SU-DHL-6 (cell line): ENCODE data around the gene DISP1.

Experiments
- H2AFZ ChIP-seq: fragments of 200-600 bp; sonication (generic); 2 replicates; pipeline ENCODE4 v1.6.1; 2014; ENCODE audit warnings: low read depth, mild to moderate bottlenecking, moderate library complexity, mixed read lengths, antibody characterized with exemption, low read length; ENCODE audit not compliant: severe bottlenecking
- H3F3A ChIP-seq: fragments of 200-600 bp; shearing (Covaris generic); 2 replicates; pipeline ENCODE4 v1.6.0; 2016; ENCODE audit warnings: antibody characterized with exemption, mild to moderate bottlenecking; ENCODE audit not compliant: insufficient read depth
- H3K27ac ChIP-seq: fragments of 200-600 bp; sonication (generic); 2 replicates; pipeline ENCODE4 v1.5.1; 2016; ENCODE audit warnings: low read depth, mild to moderate bottlenecking, low read length, moderate library complexity, mixed read lengths
- H3K27me3 ChIP-seq: fragments of 200-600 bp; sonication (generic), shearing (Covaris generic); 2 replicates; pipeline ENCODE4 v1.6.0; 2014; ENCODE audit warnings: mild to moderate bottlenecking, low read length
- H3K36me3 ChIP-seq: fragments of 200-600 bp; sonication (generic); 2 replicates; pipeline ENCODE4 v1.6.1; 2014; ENCODE audit warnings: mild to moderate bottlenecking, low read length, mixed read lengths
- H3K4me2 ChIP-seq: fragments of 300-600, 200-600 bp; shearing (Covaris generic), sonication (generic); 2 replicates; pipeline ENCODE4 v1.6.0; 2014; ENCODE audit warnings: low read length, low read depth, mild to moderate bottlenecking; ENCODE audit not compliant: poor library complexity, severe bottlenecking
- H3K4me3 ChIP-seq: fragments of 200-600 bp; sonication (generic); 2 replicates; pipeline ENCODE4 v1.5.1; 2014; ENCODE audit warnings: antibody characterized with exemption, low read length, mild to moderate bottlenecking, mixed read lengths; ENCODE audit not compliant: insufficient read depth, poor library complexity, severe bottlenecking
- H3K79me2 ChIP-seq: fragments of 200-600 bp; sonication (generic); 2 replicates; pipeline ENCODE4 v1.6.1; 2014; ENCODE audit warnings: mild to moderate bottlenecking, low read length, moderate library complexity; ENCODE audit not compliant: insufficient read depth
- H3K9ac ChIP-seq: fragments of 200-600 bp; sonication (generic); 2 replicates; pipeline ENCODE4 v1.7.0; 2014; ENCODE audit warnings: mild to moderate bottlenecking, low read length
- H3K9me2 ChIP-seq: fragments of 200-600 bp; sonication (generic); replicated peaks from 2 replicates; pipeline ENCODE4 v1.6.1; 2014; ENCODE audit warnings: low read length; ENCODE audit not compliant: insufficient read depth
- H3K9me3 ChIP-seq: fragments of 200-600 bp; sonication (generic); 2 replicates; pipeline ENCODE4 v1.6.1; 2014; ENCODE audit warnings: low read length, mixed read lengths; ENCODE audit not compliant: insufficient read depth
- H4K20me1 ChIP-seq: fragments of 200-600 bp; sonication (generic); 2 replicates; pipeline ENCODE4 v1.6.1; 2014; ENCODE audit warnings: low read depth, mild to moderate bottlenecking, antibody characterized with exemption, low read length, moderate library complexity, mixed read lengths
- EZH2phosphoT487 ChIP-seq: fragments of 200-600 bp; sonication (generic), shearing (Covaris generic); conservative IDR thresholded peaks from 2 replicates; pipeline ENCODE4 v1.6.1; 2018; ENCODE audit warnings: mild to moderate bottlenecking, antibody characterized with exemption, low read length, moderate library complexity, mixed read lengths
- TF ChIP-seq, protein P1 (sequence below): fragments of 200-600 bp; sonication (generic); IDR thresholded peaks from one replicate; pipeline ENCODE4 v1.5.1; 2017; ENCODE audit warnings: antibody characterized with exemption, mild to moderate bottlenecking, low read length, moderate library complexity; ENCODE audit not compliant: insufficient read depth, poor library complexity, severe bottlenecking

Gene DISP1

GRCh38 chr1:222784371-222784770 lies 30.5 kb upstream of the DISP1 start:
- Histone ChIP-seq H3K36me3 (no peaks in the 10 kb centered on the region), H3K27ac (no peak overlapping the region), H3F3A (no peaks in the 10 kb centered on the region), H3K27me3 (no peaks in the 10 kb centered on the region), H3K9me2 (no peaks in the 10 kb centered on the region), H3K4me2 (no peak overlapping the region), H3K9ac (no peak overlapping the region), H3K79me2 (no peaks in the 10 kb centered on the region), H2AFZ (no peak overlapping the region), H3K4me3 (no peak overlapping the region), H4K20me1 (no peaks in the 10 kb centered on the region), H3K9me3 (no peaks in the 10 kb centered on the region)
- TF ChIP-seq EZH2phosphoT487 = no peak
- TF ChIP-seq, protein P1, sequence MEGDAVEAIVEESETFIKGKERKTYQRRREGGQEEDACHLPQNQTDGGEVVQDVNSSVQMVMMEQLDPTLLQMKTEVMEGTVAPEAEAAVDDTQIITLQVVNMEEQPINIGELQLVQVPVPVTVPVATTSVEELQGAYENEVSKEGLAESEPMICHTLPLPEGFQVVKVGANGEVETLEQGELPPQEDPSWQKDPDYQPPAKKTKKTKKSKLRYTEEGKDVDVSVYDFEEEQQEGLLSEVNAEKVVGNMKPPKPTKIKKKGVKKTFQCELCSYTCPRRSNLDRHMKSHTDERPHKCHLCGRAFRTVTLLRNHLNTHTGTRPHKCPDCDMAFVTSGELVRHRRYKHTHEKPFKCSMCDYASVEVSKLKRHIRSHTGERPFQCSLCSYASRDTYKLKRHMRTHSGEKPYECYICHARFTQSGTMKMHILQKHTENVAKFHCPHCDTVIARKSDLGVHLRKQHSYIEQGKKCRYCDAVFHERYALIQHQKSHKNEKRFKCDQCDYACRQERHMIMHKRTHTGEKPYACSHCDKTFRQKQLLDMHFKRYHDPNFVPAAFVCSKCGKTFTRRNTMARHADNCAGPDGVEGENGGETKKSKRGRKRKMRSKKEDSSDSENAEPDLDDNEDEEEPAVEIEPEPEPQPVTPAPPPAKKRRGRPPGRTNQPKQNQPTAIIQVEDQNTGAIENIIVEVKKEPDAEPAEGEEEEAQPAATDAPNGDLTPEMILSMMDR = no peak

DNA sequence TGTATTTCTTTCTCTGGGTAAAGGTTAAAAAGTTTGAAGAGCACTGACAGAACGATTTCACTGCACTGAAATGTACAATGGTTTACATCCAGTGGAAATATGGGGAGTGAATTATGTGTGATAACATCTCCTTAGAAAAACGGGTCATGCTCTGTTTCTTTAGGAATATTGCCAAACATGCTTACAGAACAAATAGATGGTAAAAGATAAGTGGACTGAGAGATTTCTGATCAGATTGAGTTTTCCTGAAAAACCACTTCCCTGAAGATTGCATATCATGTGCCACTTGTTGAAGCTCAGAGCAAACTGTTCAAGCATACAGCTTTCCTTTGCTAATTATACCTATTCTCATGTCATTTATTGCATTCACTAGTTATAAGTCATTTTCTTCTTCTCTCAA lies 29.9 kb upstream of the DISP1 start:
- no peak overlapping the region for H3K9ac ChIP-seq
- H3K4me3 ChIP-seq = no peak overlapping the region
- H3F3A ChIP-seq = no peaks in the 10 kb centered on the region

GRCh38 chr1:222785529-222785928 lies 29.3 kb upstream of the DISP1 start:
- Histone ChIP-seq H3K9ac (no peak overlapping the region), H3K4me2 (no peak overlapping the region), H4K20me1 (no peaks in the 10 kb centered on the region), H3F3A (no peaks in the 10 kb centered on the region), H3K79me2 (no peaks in the 10 kb centered on the region), H3K9me2 (no peaks in the 10 kb centered on the region), H2AFZ (no peak overlapping the region), H3K4me3 (no peak overlapping the region), H3K36me3 (no peaks in the 10 kb centered on the region), H3K9me3 (no peaks in the 10 kb centered on the region), H3K27me3 (no peaks in the 10 kb centered on the region), H3K27ac (no peak overlapping the region)
- TF ChIP-seq, protein P1 = no peak
- TF ChIP-seq EZH2phosphoT487 = no peak

More for the DNA sequence above, 29.9 kb upstream of the DISP1 start:
- no peaks in the 10 kb centered on the region for H3K9me3 ChIP-seq
- H3K27ac ChIP-seq = no peak overlapping the region
- H4K20me1 ChIP-seq = no peaks in the 10 kb centered on the region
- no peaks in the 10 kb centered on the region for H3K79me2 ChIP-seq
- H3K4me2 ChIP-seq = no peak overlapping the region
- H2AFZ ChIP-seq = no peak overlapping the region
- H3K36me3 ChIP-seq = no peaks in the 10 kb centered on the region
- no peaks in the 10 kb centered on the region for H3K9me2 ChIP-seq
- no peaks in the 10 kb centered on the region for H3K27me3 ChIP-seq
- TF ChIP-seq, protein P1 = no peak
- no peak for TF ChIP-seq EZH2phosphoT487
